GM18520 (cell line): ENCODE measurements around the gene CTBP1.
"Not testable (repeated sequence)": the region's sequence is repeated elsewhere in the genome, so short reads cannot be mapped to it uniquely, and the experiment has no call there.

Experiments
- ATAC-seq: cut with Tn5 transposase; IDR thresholded peaks from one replicate; pipeline ENCODE4 v1.9.1; 2021; ENCODE audit not compliant: unreplicated experiment

Gene CTBP1

GRCh38 chr4:1239141-1239949 is 9.6 kb downstream of the CTBP1 start:
- no peak for ATAC-seq

- no peak for ATAC-seq
These were observed 10.3 kb downstream of the CTBP1 start for GRCh38 chr4:1238676-1239000.

GRCh38 chr4:1237981-1238675 is 10.8 kb downstream of the CTBP1 start:
- ATAC-seq: no peak

GRCh38 chr4:1237261-1237660 is 11.7 kb downstream of the CTBP1 start:
- not testable (repeated sequence) for ATAC-seq

GRCh38 chr4:1236836-1237235 is 12.1 kb downstream of the CTBP1 start:
- ATAC-seq: not testable (repeated sequence)

- no peak for ATAC-seq
These were observed 12.8 kb downstream of the CTBP1 start for GRCh38 chr4:1236103-1236641.

GRCh38 chr4:1235381-1236102 is 13.4 kb downstream of the CTBP1 start:
- ATAC-seq: no peak

- ATAC-seq: no peak
These were observed 14.1 kb downstream of the CTBP1 start for GRCh38 chr4:1234811-1235292.

- no peak for ATAC-seq
These were observed 14.6 kb downstream of the CTBP1 start for GRCh38 chr4:1234309-1234695.

- ATAC-seq: no peak
These were observed 15.2 kb downstream of the CTBP1 start for GRCh38 chr4:1233641-1234308.

- ATAC-seq: no peak
These were observed 16.0 kb downstream of the CTBP1 start for GRCh38 chr4:1232661-1233621.

GRCh38 chr4:1231637-1232360 is 17.1 kb downstream of the CTBP1 start:
- ATAC-seq: no peak

GRCh38 chr4:1230971-1231636 is 17.8 kb downstream of the CTBP1 start:
- ATAC-seq: no peak

- ATAC-seq: no peak
These were observed 18.6 kb downstream of the CTBP1 start for GRCh38 chr4:1230316-1230715.

- ATAC-seq: no peak
These were observed 19.6 kb downstream of the CTBP1 start for GRCh38 chr4:1229117-1229849.

- ATAC-seq: no peak
These were observed 21.1 kb downstream of the CTBP1 start for GRCh38 chr4:1227816-1228215.

- no peak for ATAC-seq
These were observed 22.3 kb downstream of the CTBP1 start for GRCh38 chr4:1226598-1226997.

- no peak for ATAC-seq
These were observed 22.8 kb downstream of the CTBP1 start for GRCh38 chr4:1226144-1226481.
